Neural cell (in vitro differentiated cells): ENCODE results near the gene MSH3. TPM values are rescaled to one million over a fixed set of nuclear protein-coding genes. Genes with fewer than 3 reads are reported as not detected.

Experiments
- H2AFZ ChIP-seq: fragments of 200-600, 300-800 bp; sonication (generic), shearing (Covaris generic); 2 replicates; pipeline ENCODE4 v1.6.0; 2014; ENCODE audit warnings: low read depth, mild to moderate bottlenecking, antibody characterized with exemption, low read length, moderate library complexity
- H3F3A ChIP-seq: fragments of 200-600 bp; shearing (Covaris generic); 2 replicates; pipeline ENCODE4 v1.6.1; 2016; ENCODE audit warnings: mild to moderate bottlenecking, moderate library complexity, mixed read lengths, antibody characterized with exemption, low read length; ENCODE audit not compliant: insufficient read depth, poor library complexity, severe bottlenecking
- H3K27ac ChIP-seq: fragments of 200-600, 300-800 bp; sonication (generic), shearing (Covaris generic); 2 replicates; pipeline ENCODE4 v1.5.1; 2014; ENCODE audit warnings: mild to moderate bottlenecking, low read length, moderate library complexity
- H3K27me3 ChIP-seq: fragments of 300-800, 200-600 bp; sonication (generic), shearing (Covaris generic); 2 replicates; pipeline ENCODE4 v1.6.0; 2014; ENCODE audit warnings: mild to moderate bottlenecking, low read depth, low read length, moderate library complexity; ENCODE audit not compliant: insufficient read depth
- H3K36me3 ChIP-seq: fragments of 300-800, 200-600 bp; sonication (generic), shearing (Covaris generic); 2 replicates; pipeline ENCODE4 v1.5.1; 2014; ENCODE audit warnings: mild to moderate bottlenecking, antibody characterized with exemption, low read length, moderate library complexity; ENCODE audit not compliant: insufficient read depth
- H3K4me2 ChIP-seq: fragments of 300-800, 200-600 bp; sonication (generic), shearing (Covaris generic); 2 replicates; pipeline ENCODE4 v1.6.0; 2014; ENCODE audit warnings: mild to moderate bottlenecking, low read length
- H3K4me3 ChIP-seq: fragments of 300-800, 200-600 bp; sonication (generic), shearing (Covaris generic); 2 replicates; pipeline ENCODE4 v1.5.1; 2014; ENCODE audit warnings: mild to moderate bottlenecking, low read length, moderate library complexity
- H3K79me2 ChIP-seq: fragments of 200-600 bp; shearing (Covaris generic); replicated peaks from 2 replicates; pipeline ENCODE4 v1.6.0; 2014; ENCODE audit warnings: mild to moderate bottlenecking, low read length, moderate library complexity; ENCODE audit not compliant: insufficient read depth
- H3K9ac ChIP-seq: fragments of 300-800, 200-600 bp; sonication (generic), shearing (Covaris generic); 2 replicates; pipeline ENCODE4 v1.6.1; 2016; ENCODE audit warnings: mild to moderate bottlenecking, low read length, mixed read lengths
- H3K9me2 ChIP-seq: fragments of 200-600 bp; shearing (Covaris generic); 2 replicates; pipeline ENCODE4 v1.6.1; 2016; ENCODE audit warnings: mild to moderate bottlenecking, low read length, mixed read lengths; ENCODE audit not compliant: insufficient read depth
- H3K9me3 ChIP-seq: fragments of 200-600, 300-800 bp; sonication (generic), shearing (Covaris generic); 2 replicates; pipeline ENCODE4 v1.6.1; 2016; ENCODE audit warnings: mild to moderate bottlenecking, mixed run types, low read length, moderate library complexity, mixed read lengths
- H4K20me1 ChIP-seq: fragments of 200-600 bp; shearing (Covaris generic); 2 replicates; pipeline ENCODE4 v1.6.1; 2016; ENCODE audit warnings: mild to moderate bottlenecking, mixed run types; ENCODE audit not compliant: insufficient read depth
- CTCF ChIP-seq: fragments of 450-650 bp; IDR thresholded peaks from 2 replicates; pipeline ENCODE4 v1.5.1; 2014; ENCODE audit warnings: antibody characterized with exemption, mild to moderate bottlenecking, moderate library complexity; ENCODE audit not compliant: poor library complexity, severe bottlenecking
- EP300 ChIP-seq: fragments of 450-650 bp; conservative IDR thresholded peaks from 2 replicates; pipeline ENCODE4 v1.6.1; 2014; ENCODE audit warnings: antibody characterized with exemption, mild to moderate bottlenecking, moderate library complexity; ENCODE audit not compliant: poor library complexity, severe bottlenecking
- EZH2 ChIP-seq: fragments of 200-600, 300-800 bp; shearing (Covaris generic), sonication (generic); IDR thresholded peaks from 2 replicates; pipeline ENCODE4 v1.6.1; 2014; ENCODE audit warnings: antibody characterized with exemption, low read length, borderline replicate concordance, mild to moderate bottlenecking; ENCODE audit not compliant: insufficient read depth, poor library complexity, severe bottlenecking
- MXI1 ChIP-seq: fragments of 450-650 bp; conservative IDR thresholded peaks from 2 replicates; pipeline ENCODE4 v1.6.1; 2014; ENCODE audit warnings: antibody characterized with exemption, mild to moderate bottlenecking; ENCODE audit not compliant: poor library complexity, severe bottlenecking
- POLR2AphosphoS5 ChIP-seq: IDR thresholded peaks from 2 replicates; pipeline ENCODE4 v1.6.1; 2012
- RAD21 ChIP-seq: fragments of 450-650 bp; conservative IDR thresholded peaks from 2 replicates; pipeline ENCODE4 v1.6.1; 2014; ENCODE audit warnings: antibody characterized with exemption, mild to moderate bottlenecking, moderate library complexity
- REST ChIP-seq: IDR thresholded peaks from 2 replicates; pipeline ENCODE4 v1.6.1; 2012; ENCODE audit warnings: borderline replicate concordance
- SMC3 ChIP-seq: fragments of 450-650 bp; conservative IDR thresholded peaks from 2 replicates; pipeline ENCODE4 v1.6.1; 2014; ENCODE audit warnings: antibody characterized with exemption, mild to moderate bottlenecking, moderate library complexity; ENCODE audit not compliant: poor library complexity
- TAF1 ChIP-seq: IDR thresholded peaks from 2 replicates; pipeline ENCODE4 v1.6.1; 2012; ENCODE audit warnings: low read depth
- polyA plus RNA-seq: library from polyadenylated mRNA; depleted of rRNA; stranded (reverse); fragments of >200 nt; gene quantifications from 2 replicates; pipeline ENCODE4 v1.2.3, GENCODE V29; 2014

Gene MSH3
- polyA plus RNA-seq, 1 donor from 2014 or later = 9.8 TPM

- Histone ChIP-seq H3K9me3 (no peaks in the 10 kb centered on the region), H3K9me2 (no peaks in the 10 kb centered on the region), H3K4me3 (no peak overlapping the region), H3F3A (no peaks in the 10 kb centered on the region), H3K9ac (no peak overlapping the region), H3K27me3 (no peaks in the 10 kb centered on the region), H3K4me2 (no peak overlapping the region), H2AFZ (no peak overlapping the region), H4K20me1 (no peaks in the 10 kb centered on the region), H3K79me2 (no peaks in the 10 kb centered on the region), H3K27ac (no peak overlapping the region), H3K36me3 (peaks cover 6% of the 10 kb centered on the region)
- TF ChIP-seq POLR2AphosphoS5 = no peak
- TF ChIP-seq REST = no peak
- TF ChIP-seq SMC3 = no peak
- TF ChIP-seq RAD21 = no peak
- TF ChIP-seq TAF1 = no peak
- no peak for TF ChIP-seq EZH2
- no peak for TF ChIP-seq MXI1
- TF ChIP-seq EP300 = no peak
- TF ChIP-seq CTCF = no peak
Measured at GRCh38 chr5:80790698-80791097, 136.2 kb downstream of the MSH3 start.

GRCh38 chr5:80793354-80793753, 138.9 kb downstream of the MSH3 start:
- TF ChIP-seq EZH2 = no peak
- no peak for TF ChIP-seq TAF1
- no peak for TF ChIP-seq CTCF
- TF ChIP-seq SMC3 = no peak
- TF ChIP-seq EP300 = no peak
- TF ChIP-seq REST = no peak
- TF ChIP-seq RAD21 = no peak
- no peak for TF ChIP-seq POLR2AphosphoS5
- TF ChIP-seq MXI1 = no peak
- H3K9me2 ChIP-seq = no peaks in the 10 kb centered on the region

More at GRCh38 chr5:80793354-80793753, 138.9 kb downstream of the MSH3 start:
- H3K9ac ChIP-seq = no peak overlapping the region
- no peaks in the 10 kb centered on the region for H3F3A ChIP-seq
- no peaks in the 10 kb centered on the region for H3K9me3 ChIP-seq
- H4K20me1 ChIP-seq = no peaks in the 10 kb centered on the region
- no peaks in the 10 kb centered on the region for H3K27me3 ChIP-seq
- H2AFZ ChIP-seq = no peak overlapping the region
- H3K27ac ChIP-seq = no peak overlapping the region
- peaks cover 6% of the 10 kb centered on the region for H3K36me3 ChIP-seq
- no peaks in the 10 kb centered on the region for H3K79me2 ChIP-seq
- H3K4me3 ChIP-seq = no peak overlapping the region
- no peak overlapping the region for H3K4me2 ChIP-seq
